Endothelial cell of coronary artery (primary cell): ENCODE measurements around the gene REN. TPM values are rescaled to one million over a fixed set of nuclear protein-coding genes. Genes with fewer than 3 reads are reported as not detected.

ENCODE experiments used
- total RNA-seq: library from RNA; depleted of rRNA; stranded (reverse); fragments of >200 nt; gene quantifications from 2 replicates; pipeline ENCODE4 v1.2.3, GENCODE V29; 2014

Gene REN
- total RNA-seq = not detected in 2 replicates

DNA sequence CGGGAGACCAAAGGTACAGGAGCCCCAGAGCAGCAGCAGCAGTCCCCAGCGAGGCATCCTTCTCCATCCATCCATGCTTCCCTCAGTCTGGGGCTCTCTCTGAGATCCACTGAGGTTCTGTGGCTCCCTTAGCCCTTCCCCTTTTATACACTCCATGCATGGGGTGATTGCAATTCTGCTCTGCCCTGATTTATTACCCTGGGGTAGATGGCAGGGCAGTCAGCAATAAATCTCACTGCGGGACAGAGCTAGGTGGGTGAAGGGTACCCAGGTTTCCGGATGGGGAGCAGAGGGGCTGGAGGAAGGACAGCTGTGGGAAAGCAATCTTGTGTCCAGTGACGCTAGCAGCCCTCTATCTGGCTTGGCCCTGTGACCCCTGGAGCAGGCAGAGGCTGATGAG, at the start of gene REN:
Gene REN (minus strand): TSS at position 119 of the 400 bp plus-strand sequence. CDS start 44 bp downstream, at position 75.

DNA sequence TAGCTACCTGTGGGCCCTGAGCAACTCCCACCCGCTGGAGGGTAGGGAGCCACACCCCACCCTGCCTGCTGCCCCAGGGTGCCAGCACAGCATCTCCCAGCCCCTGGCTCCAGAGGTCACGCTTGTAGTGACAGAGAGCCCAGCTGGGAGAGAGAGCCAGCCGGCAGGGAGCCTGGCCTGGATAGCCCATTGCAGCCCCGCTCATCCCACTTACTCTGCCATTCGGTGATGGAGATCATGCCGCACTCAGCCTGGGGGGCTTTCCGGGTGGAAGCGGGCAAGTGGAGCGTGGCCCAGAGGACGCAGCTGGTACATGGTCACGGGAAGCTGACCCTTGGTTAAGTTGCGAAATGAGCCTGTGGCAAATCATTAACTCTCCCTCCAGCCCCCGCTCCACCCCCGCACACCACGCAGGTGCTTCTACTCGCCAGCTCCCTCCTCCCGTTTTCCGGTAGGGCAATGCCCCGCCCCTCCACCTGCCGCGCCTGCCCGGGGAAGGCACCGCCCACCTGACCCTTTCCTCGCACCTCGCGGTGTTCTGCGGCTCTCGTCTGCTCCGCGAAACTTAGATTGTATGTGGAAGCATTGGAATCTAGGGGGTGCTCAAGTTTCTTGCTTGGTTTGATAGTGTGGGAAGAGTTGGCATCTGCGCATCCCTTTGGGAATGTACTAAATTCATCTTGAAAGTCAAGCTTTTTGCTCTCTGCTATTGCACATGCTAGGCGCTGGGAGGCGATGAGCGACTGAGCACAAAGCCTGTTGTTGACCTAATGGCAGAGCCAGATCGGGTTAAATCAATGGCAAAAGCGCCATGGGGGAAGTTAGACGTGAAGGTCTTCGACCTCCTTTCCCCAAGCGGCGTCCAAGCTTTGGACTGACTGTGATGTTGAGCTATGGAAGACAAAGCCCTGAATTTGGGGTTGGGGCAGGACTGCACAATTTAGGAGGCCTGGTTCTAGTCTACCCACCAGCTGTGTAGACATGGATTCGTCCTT, 47.8 kb upstream of the REN start, which contains the start of gene GOLT1A:
Gene GOLT1A (minus strand): TSS at position 321 of the 995 bp plus-strand sequence. CDS start 82 bp downstream, at position 239.

DNA sequence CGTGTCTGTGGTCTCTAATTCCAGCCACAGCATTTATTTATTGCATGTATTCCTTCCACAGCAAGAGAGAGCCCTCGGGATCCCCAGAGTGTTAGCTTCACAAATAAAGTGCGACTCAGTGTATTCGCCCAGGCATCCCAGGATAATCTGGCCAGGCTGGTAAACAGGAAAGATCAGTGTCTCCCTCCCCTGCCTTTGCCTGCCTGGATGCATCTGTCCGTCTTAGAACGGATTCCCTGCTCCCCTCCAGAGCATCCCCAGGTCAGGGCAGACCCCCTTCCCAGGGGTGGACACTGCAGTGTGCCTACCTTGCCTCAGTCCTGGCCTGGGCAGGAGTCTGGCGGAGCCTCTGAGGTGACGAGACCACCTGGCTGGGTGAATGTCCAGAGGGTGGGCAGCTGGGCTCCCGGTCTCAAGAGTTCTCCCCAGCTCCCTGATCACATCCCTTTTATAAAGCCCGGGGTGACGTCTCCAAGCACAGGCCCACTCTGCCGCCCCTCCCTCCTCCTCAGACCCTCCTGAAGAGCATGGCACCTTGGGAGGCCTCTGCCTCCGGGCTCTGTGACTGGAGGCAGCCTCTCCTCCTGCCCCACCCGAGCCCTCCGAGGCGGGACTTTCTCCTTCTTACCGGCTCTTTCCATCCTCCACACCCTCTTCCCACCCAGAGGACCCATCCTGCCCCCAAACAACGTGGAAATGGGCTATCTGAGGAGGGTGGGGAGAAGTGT, 30.1 kb upstream of the REN start, which contains the start of gene KISS1:
Gene KISS1 (minus strand): TSS at position 424 of the 728 bp plus-strand sequence. CDS start 3,615 bp downstream, outside the sequence.

DNA sequence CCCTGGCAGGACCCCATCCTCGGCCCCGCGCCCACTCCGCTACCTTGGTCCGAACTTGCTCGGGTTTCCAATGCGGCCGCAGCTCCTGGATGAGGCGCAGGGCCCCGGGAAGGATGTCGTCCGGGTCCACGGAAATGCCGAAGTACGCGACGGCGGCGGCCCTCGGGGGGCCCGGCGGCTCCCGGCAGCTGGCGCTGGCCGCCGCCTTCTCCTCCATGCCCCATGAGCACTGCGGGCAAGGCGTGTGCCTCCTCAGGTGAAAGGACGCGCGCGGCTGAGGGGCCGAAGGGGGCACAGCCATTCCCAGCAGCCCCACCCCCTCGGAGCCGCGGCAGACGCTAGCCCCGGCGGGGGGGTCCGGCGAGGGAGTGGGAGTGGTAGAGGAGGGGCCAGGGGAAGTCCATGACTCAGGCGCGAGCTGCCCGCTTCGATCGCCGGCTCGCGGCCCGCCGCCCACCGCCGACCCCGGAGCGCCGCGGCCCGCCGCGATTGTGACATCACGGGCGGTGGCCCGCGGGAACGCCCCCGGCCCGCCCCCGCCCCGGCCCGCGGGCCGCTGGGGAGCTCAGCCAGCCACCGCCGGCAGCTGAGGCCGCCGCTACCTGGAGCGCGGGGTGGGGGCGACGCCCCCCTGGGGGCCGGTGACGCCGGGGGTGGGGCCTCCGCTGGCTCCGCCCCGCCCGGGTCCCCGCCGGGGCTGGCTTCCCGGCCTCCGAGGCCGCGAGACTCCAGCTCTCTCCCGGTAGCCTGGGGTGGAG, 14.4 kb downstream of the REN start, which contains the start of gene ETNK2:
Gene ETNK2 (minus strand): TSS at position 493 of the 758 bp plus-strand sequence. CDS start 192 bp downstream, at position 301.

Other genes with a start within 250 kb of the REN start
- 20.0 and 21.5 TPM in 2 replicates for gene SOX13, start 93.2 kb downstream of the REN start, total RNA-seq
- 7.5 and 14.3 TPM in 2 replicates for gene ETNK2, start 14.3 kb downstream of the REN start, total RNA-seq
- gene KISS1, start 30.2 kb upstream of the REN start, total RNA-seq = 0.45 and 0.56 TPM in 2 replicates
- gene GOLT1A, start 47.7 kb upstream of the REN start, total RNA-seq = 0.09 TPM in 1 of 2 replicates, not detected in the other
- gene PLEKHA6, start 193.6 kb upstream of the REN start, total RNA-seq = 2.9 and 5.0 TPM in 2 replicates
- 23.8 and 27.4 TPM in 2 replicates for gene PPP1R15B, start 245.5 kb upstream of the REN start, total RNA-seq